Bronchial epithelial cell (primary cell): Measurements from ENCODE around the gene MBTPS2. TPM values are rescaled to one million over a fixed set of nuclear protein-coding genes. Genes with fewer than 3 reads are reported as not detected.

Experiments
- DNase-seq: peaks from one replicate; pipeline ENCODE4 v3.0.0-alpha.2; 2010; ENCODE audit warnings: low read depth
- FAIRE-seq: peaks from 2 replicates; lab custom pipeline; 2011; peaks lifted over from hg19 to GRCh38; lab: Jason Lieb, UNC
- H3K27me3 ChIP-seq: 2 replicates; pipeline ENCODE4 v1.5.1; 2011; ENCODE audit warnings: low read length; ENCODE audit not compliant: control insufficient read depth, insufficient read depth
- H3K36me3 ChIP-seq: 2 replicates; pipeline ENCODE4 v1.5.1; 2011; ENCODE audit warnings: low read length; ENCODE audit not compliant: control insufficient read depth, insufficient read depth
- H3K4me3 ChIP-seq: 2 replicates; pipeline ENCODE4 v1.5.1; 2011; ENCODE audit warnings: mild to moderate bottlenecking, low read depth, low read length, control low read depth
- CTCF ChIP-seq: IDR thresholded peaks from 2 replicates; pipeline ENCODE4 v1.5.1; 2011; ENCODE audit warnings: mild to moderate bottlenecking, moderate library complexity, low read length, control low read depth, inconsistent platforms; ENCODE audit not compliant: insufficient read depth, severe bottlenecking
- total RNA-seq: library from RNA; depleted of rRNA; stranded (reverse); fragments of >200 nt; gene quantifications from 2 replicates; pipeline ENCODE4 v1.2.1, GENCODE V29; 2014

The MBTPS2 gene
- total RNA-seq, 1 donor from 2014 or later, result 3.9 TPM

- Histone ChIP-seq H3K36me3 (no peaks in the 10 kb centered on the region), H3K4me3 (no peak overlapping the region), H3K27me3 (no peaks in the 10 kb centered on the region)
- TF ChIP-seq CTCF, result no peak
- FAIRE-seq, result no peak
- DNase-seq, result no peak
Observed at GRCh38 chrX:21821875-21822274, 17.5 kb upstream of the MBTPS2 start.

- FAIRE-seq (no peak), DNase-seq (no peak)
- TF ChIP-seq CTCF, result no peak
- no peak overlapping the region for H3K4me3 ChIP-seq
- no peaks in the 10 kb centered on the region for H3K36me3 ChIP-seq
- H3K27me3 ChIP-seq, result no peaks in the 10 kb centered on the region
Observed at GRCh38 chrX:21831496-21831895, 7.9 kb upstream of the MBTPS2 start.

DNA sequence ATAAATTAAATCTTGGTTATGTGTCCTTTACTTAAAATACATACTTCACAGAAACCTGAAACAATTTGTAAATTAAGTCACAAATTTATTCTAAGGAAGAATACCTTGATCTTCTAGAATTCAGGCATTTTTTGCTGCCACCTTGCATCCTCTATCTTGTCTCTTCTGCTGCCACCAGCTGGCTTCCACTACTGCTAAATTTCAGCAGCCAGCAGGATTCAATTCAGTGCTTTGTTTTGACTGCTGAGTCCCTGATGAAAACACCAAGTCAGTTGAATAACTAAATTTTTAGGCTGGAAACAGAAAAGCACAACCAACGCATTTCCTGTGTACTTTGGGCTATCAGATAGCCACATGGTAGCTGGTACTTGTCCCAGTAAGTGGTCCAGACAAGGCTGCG is 2.4 kb upstream of the MBTPS2 start:
- FAIRE-seq (no peak), DNase-seq (no peak)
- H3K27me3 ChIP-seq, result no peaks in the 10 kb centered on the region
- no peaks in the 10 kb centered on the region for H3K36me3 ChIP-seq
- H3K4me3 ChIP-seq, result no peak overlapping the region
- no peak for TF ChIP-seq CTCF

- no peaks in the 10 kb centered on the region for H3K27me3 ChIP-seq
- H3K4me3 ChIP-seq, result peak overlapping the region; percentile 77
- peak; percentile 13 for DNase-seq
- H3K36me3 ChIP-seq, result no peaks in the 10 kb centered on the region
- FAIRE-seq, result no peak
- TF ChIP-seq CTCF, result no peak
Observed at GRCh38 chrX:21838937-21839333, 482 bp upstream of the MBTPS2 start.

- Histone ChIP-seq H3K36me3 (peaks cover 2% of the 10 kb centered on the region), H3K27me3 (no peaks in the 10 kb centered on the region), H3K4me3 (peak overlapping the region; percentile 77)
- no peak for TF ChIP-seq CTCF
- FAIRE-seq (no peak), DNase-seq (peak; percentile 1)
Observed at GRCh38 chrX:21840193-21840545, 752 bp downstream of the MBTPS2 start.

- DNase-seq (no peak), FAIRE-seq (no peak)
- Histone ChIP-seq H3K27me3 (no peaks in the 10 kb centered on the region), H3K4me3 (no peak overlapping the region), H3K36me3 (peaks cover 2% of the 10 kb centered on the region)
- TF ChIP-seq CTCF, result no peak
Observed at GRCh38 chrX:21843179-21843578, 3.8 kb downstream of the MBTPS2 start.
